Measurements from ENCODE around the gene FBLN1. TPM values are rescaled to one million over a fixed set of nuclear protein-coding genes. Genes with fewer than 3 reads are reported as not detected.
"Not testable (repeated sequence)": the region's sequence is repeated elsewhere in the genome, so short reads cannot be mapped to it uniquely, and the experiment has no call there.

The FBLN1 gene
- total RNA-seq, 4 donors from 2014 or later = 33.7 to 546 (median 86.3) TPM

DNA sequence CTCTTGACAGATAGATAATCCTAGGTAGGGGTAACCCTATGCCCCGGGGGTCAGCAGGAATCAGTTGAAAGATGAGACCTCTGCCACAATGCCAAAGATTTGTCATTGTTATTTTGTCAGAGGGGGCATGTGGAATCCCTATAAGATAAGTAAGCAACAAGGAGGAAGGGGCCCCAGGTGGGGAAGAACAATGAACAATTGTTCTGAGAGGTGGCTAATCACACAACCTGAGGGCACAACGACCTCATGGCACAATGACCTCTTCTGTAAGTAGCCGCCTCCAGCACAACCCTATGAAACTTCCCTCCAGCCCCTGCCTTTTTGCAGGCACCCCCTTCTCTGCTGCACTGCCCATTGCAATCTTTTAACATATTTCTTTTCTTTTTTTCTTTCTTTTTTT, 11.8 kb upstream of the FBLN1 start:
- 76 to 78% methylated on average over 3 of the region's 3 CpGs for WGBS, 2 donors
- intact Hi-C loops (cut with DNase I) = no loop called here
- peaks cover 0 to 19% (median 7%) of the 10 kb centered on the region in 3 donors for H3K4me1 ChIP-seq

GRCh38 chr22:45491841-45492240, 10.8 kb upstream of the FBLN1 start:
- Histone ChIP-seq H3K36me3 (no peaks in the 10 kb centered on the region), H3K4me1 (peaks cover 0 to 27% (median 7%) of the 10 kb centered on the region in 3 donors), H3K4me3 (no peak overlapping the region), H3K9me3 (no peaks in the 10 kb centered on the region), H3K27ac (no peak overlapping the region), H3K27me3 (peaks cover 0 to 4% (median 0%) of the 10 kb centered on the region in 4 donors)
- intact Hi-C loops (cut with DNase I) = no loop called here
- WGBS, 2 donors = 83 to 86% methylated on average over 8 of the region's 8 CpGs
- TF ChIP-seq, protein P1, sequence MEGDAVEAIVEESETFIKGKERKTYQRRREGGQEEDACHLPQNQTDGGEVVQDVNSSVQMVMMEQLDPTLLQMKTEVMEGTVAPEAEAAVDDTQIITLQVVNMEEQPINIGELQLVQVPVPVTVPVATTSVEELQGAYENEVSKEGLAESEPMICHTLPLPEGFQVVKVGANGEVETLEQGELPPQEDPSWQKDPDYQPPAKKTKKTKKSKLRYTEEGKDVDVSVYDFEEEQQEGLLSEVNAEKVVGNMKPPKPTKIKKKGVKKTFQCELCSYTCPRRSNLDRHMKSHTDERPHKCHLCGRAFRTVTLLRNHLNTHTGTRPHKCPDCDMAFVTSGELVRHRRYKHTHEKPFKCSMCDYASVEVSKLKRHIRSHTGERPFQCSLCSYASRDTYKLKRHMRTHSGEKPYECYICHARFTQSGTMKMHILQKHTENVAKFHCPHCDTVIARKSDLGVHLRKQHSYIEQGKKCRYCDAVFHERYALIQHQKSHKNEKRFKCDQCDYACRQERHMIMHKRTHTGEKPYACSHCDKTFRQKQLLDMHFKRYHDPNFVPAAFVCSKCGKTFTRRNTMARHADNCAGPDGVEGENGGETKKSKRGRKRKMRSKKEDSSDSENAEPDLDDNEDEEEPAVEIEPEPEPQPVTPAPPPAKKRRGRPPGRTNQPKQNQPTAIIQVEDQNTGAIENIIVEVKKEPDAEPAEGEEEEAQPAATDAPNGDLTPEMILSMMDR (IDR thresholded peaks at IDR 0.05) = no peak
- TF ChIP-seq POLR2A (IDR thresholded peaks at IDR 0.05) = no peak
- DNase-seq = no peak

More for the DNA sequence above, 11.8 kb upstream of the FBLN1 start:
- H3K27me3 ChIP-seq = peaks cover 0 to 4% (median 0%) of the 10 kb centered on the region in 4 donors
- TF ChIP-seq POLR2A (IDR thresholded peaks at IDR 0.05) = no peak
- TF ChIP-seq, protein P1 (IDR thresholded peaks at IDR 0.05) = no peak
- no peaks in the 10 kb centered on the region for H3K9me3 ChIP-seq
- H3K36me3 ChIP-seq = no peaks in the 10 kb centered on the region
- no peak overlapping the region for H3K4me3 ChIP-seq
- H3K27ac ChIP-seq = no peak overlapping the region
- DNase-seq = no peak

DNA sequence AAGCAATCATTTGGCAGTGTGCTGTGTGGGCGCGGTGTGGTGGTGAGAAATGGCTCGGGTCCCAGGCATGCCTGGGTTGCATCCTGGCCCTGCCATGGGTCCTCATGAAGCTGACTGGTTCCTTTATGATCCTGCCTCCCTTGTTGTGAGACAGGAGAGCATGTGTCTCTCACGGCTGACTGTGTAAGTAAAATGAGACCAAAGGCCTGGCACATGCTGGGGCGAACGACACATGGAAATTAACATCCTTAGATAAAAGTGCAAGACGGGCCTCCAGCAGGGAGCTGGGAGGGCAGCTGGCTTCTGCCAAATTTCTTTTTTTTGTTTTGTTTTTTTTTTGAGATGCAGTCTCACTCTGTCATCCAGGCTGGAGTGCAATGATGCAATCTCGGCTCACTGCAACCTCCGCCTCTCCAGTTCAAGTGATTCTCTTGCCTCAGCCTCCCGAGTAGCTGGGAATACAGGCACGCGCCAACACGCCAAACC, 9.4 kb upstream of the FBLN1 start:
- no peak for TF ChIP-seq POLR2A (IDR thresholded peaks at IDR 0.05)
- TF ChIP-seq, protein P1 (IDR thresholded peaks at IDR 0.05) = no peak
- H3K36me3 ChIP-seq = no peaks in the 10 kb centered on the region
- H3K4me1 ChIP-seq = peaks cover 0 to 34% (median 7%) of the 10 kb centered on the region in 3 donors
- intact Hi-C loops (cut with DNase I) = no loop called here
- peaks cover 0 to 4% (median 0%) of the 10 kb centered on the region in 4 donors for H3K27me3 ChIP-seq
- 37 to 46% methylated on average over 10 to 13 of the region's 13 CpGs for WGBS, 2 donors
- peak overlapping the region; percentile 45 to 78 (median 72) for H3K27ac ChIP-seq
- H3K9me3 ChIP-seq = no peaks in the 10 kb centered on the region
- no peak overlapping the region for H3K4me3 ChIP-seq
- no peak for DNase-seq

DNA sequence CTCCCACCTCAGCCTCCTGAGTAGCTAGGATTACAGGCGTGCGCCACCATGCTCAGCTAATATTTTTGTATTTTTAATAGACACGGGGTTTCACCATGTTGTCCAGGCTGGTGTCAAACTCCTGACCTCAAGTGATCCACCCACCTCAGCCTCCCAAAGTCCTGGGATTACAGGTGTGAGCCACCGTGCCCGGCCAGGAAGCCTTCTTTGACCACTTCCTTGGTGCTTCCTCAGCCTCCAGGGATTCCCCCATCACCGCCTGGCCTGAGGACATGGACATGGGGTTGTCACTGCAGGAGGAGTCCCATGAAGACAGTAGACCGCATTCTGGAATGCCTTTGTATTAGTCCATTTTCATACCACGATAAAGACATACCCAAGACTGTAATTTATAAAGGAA, 8.4 kb upstream of the FBLN1 start:
- H3K4me3 ChIP-seq; H3K36me3 ChIP-seq; H3K9me3 ChIP-seq; intact Hi-C loops (cut with DNase I); DNase-seq: not testable (repeated sequence)
- Histone ChIP-seq H3K27me3 (peaks cover 0 to 12% (median 0%) of the 10 kb centered on the region in 4 donors), H3K27ac (peak overlapping the region in 3 of 4 donors; percentile 21 to 71 (median 45)), H3K4me1 (peaks cover 0 to 44% (median 10%) of the 10 kb centered on the region in 3 donors)
- WGBS, 2 donors = 79 to 87% methylated on average over 5 to 6 of the region's 8 CpGs

DNA sequence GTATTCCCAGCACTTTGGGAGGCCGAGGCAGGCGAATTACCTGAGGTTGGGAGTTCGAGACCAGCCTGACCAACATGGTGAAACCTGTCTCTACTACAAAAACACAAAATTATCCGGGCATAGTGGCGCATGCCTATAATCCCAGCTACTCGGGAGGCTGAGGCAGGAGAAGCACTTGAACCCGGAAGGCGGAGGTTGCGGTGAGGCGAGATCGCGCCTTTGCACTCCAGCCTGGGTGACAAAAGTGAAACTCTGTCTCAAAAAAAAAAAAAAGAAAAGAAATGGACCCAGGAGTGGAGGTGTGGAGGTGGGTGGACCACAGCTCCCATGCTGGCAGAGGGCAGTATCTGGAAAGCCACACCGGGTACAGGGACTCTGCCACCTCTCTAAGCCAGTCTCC, 7.1 kb upstream of the FBLN1 start:
- WGBS, 2 donors = 93 to 94% methylated on average over 8 to 13 of the region's 13 CpGs
- H3K36me3 ChIP-seq; H3K4me3 ChIP-seq; intact Hi-C loops (cut with DNase I); H3K9me3 ChIP-seq; DNase-seq: not testable (repeated sequence)
- peaks cover 0 to 57% (median 10%) of the 10 kb centered on the region in 3 donors for H3K4me1 ChIP-seq
- peak overlapping the region in 1 of 4 donors; percentile 55 for H3K27ac ChIP-seq
- peaks cover 0 to 20% (median 0%) of the 10 kb centered on the region in 4 donors for H3K27me3 ChIP-seq

GRCh38 chr22:45496451-45496941, 6.2 kb upstream of the FBLN1 start:
- intact Hi-C loops (cut with DNase I) = no loop called here
- Histone ChIP-seq H3K9me3 (no peaks in the 10 kb centered on the region), H3K27me3 (peaks cover 0 to 19% (median 0%) of the 10 kb centered on the region in 4 donors), H3K36me3 (no peaks in the 10 kb centered on the region), H3K4me1 (peaks cover 0 to 63% (median 10%) of the 10 kb centered on the region in 3 donors), H3K27ac (peak overlapping the region in 3 of 4 donors; percentile 30 to 67 (median 54)), H3K4me3 (no peak overlapping the region)
- TF ChIP-seq POLR2A (IDR thresholded peaks at IDR 0.05) = no peak
- TF ChIP-seq, protein P1 (IDR thresholded peaks at IDR 0.05) = no peak
- 48 to 62% methylated on average over 7 of the region's 7 CpGs for WGBS, 2 donors
- no peak for DNase-seq
